Measurements from ENCODE around the gene C2CD3. TPM values are rescaled to one million over a fixed set of nuclear protein-coding genes. Genes with fewer than 3 reads are reported as not detected.
A peak's percentile ranks its signal among the peaks of the same experiment; 100 is the strongest.

The C2CD3 gene
- total RNA-seq, 1 donor from 2014 or later = 23.8 TPM

- H3K36me3 ChIP-seq = no peaks in the 10 kb centered on the region
- peaks cover 19% of the 10 kb centered on the region for H3K4me1 ChIP-seq
- H3K4me3 ChIP-seq = no peak overlapping the region
- H3K27ac ChIP-seq = peak overlapping the region; percentile 30
- H3K27me3 ChIP-seq = no peaks in the 10 kb centered on the region
- TF ChIP-seq POLR2AphosphoS5 (IDR thresholded peaks at IDR 0.05; ENCODE audit: insufficient read depth in 1 of 2, low read depth in 1 of 2) (no peak), CTCF (IDR thresholded peaks at IDR 0.05) (no peak), POLR2A (IDR thresholded peaks at IDR 0.05) (no peak)
- DNase-seq (ENCODE audit: extremely low spot score in 2 of 2) = no peak
- H3K9me3 ChIP-seq = no peaks in the 10 kb centered on the region
- intact Hi-C loops (cut with DNase I) = no loop called here
These were observed 31.5 kb downstream of the C2CD3 start for GRCh38 chr11:74139151-74139918.

DNA sequence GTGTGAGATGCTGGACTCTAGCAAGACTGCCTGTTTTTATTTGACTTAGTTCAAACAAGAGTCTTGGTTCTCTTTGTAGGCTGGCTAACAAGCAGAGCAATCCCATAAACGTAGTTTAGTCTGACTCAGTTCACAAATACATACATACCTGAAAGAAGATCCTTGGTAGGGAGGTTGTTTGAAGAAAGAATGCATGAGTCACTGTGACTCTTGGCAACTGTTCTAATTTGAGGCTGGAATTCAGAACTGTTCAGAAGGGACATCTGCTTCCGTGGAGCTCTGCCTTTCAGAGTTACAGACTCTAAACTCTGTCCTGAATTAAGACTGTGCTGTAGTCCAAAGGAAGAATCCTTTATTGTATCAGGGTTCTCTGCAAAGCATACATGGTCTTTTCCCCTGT lies 32.2 kb downstream of the C2CD3 start:
- peak overlapping the region; percentile 30 for H3K27ac ChIP-seq
- TF ChIP-seq CTCF (IDR thresholded peaks at IDR 0.05) (no peak), POLR2AphosphoS5 (IDR thresholded peaks at IDR 0.05; ENCODE audit: insufficient read depth in 1 of 2, low read depth in 1 of 2) (peak in 1 of 2 donors; percentile 86), POLR2A (IDR thresholded peaks at IDR 0.05) (no peak)
- H3K9me3 ChIP-seq = no peaks in the 10 kb centered on the region
- no peaks in the 10 kb centered on the region for H3K27me3 ChIP-seq
- no peaks in the 10 kb centered on the region for H3K36me3 ChIP-seq
- intact Hi-C loops (cut with DNase I) = no loop called here
- DNase-seq (ENCODE audit: extremely low spot score in 2 of 2) = no peak
- H3K4me1 ChIP-seq = peaks cover 19% of the 10 kb centered on the region
- no peak overlapping the region for H3K4me3 ChIP-seq

DNA sequence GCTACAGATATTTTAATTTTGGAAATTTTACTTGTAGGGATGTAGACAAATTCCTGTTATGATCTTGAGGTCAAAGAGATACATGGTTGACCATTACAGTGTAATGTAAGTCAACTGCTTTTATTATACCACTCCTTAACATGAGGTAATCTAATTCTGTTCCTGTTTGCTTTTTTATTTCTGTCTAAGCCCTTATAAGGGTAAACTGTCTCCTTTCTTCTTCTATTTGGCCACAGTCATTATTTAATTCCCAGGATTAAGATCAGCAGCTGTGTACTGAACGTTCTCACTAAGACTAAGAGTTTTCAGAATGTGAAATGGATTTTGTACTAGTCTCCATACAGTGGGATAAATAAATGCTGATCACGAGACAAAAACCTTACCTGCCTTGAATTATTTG lies 32.8 kb downstream of the C2CD3 start:
- no peak for DNase-seq (ENCODE audit: extremely low spot score in 2 of 2)
- TF ChIP-seq CTCF (IDR thresholded peaks at IDR 0.05) (no peak), POLR2AphosphoS5 (IDR thresholded peaks at IDR 0.05; ENCODE audit: insufficient read depth in 1 of 2, low read depth in 1 of 2) (no peak), POLR2A (IDR thresholded peaks at IDR 0.05) (no peak)
- Histone ChIP-seq H3K36me3 (peaks cover 0 to 1% of the 10 kb centered on the region in 2 donors), H3K27me3 (no peaks in the 10 kb centered on the region), H3K9me3 (no peaks in the 10 kb centered on the region), H3K27ac (peak overlapping the region; percentile 30), H3K4me1 (peaks cover 19% of the 10 kb centered on the region), H3K4me3 (no peak overlapping the region)
- intact Hi-C loops (cut with DNase I) = no loop called here

GRCh38 chr11:74135127-74135840 lies 35.5 kb downstream of the C2CD3 start:
- TF ChIP-seq CTCF (IDR thresholded peaks at IDR 0.05) (no peak), POLR2A (IDR thresholded peaks at IDR 0.05) (no peak), POLR2AphosphoS5 (IDR thresholded peaks at IDR 0.05; ENCODE audit: insufficient read depth in 1 of 2, low read depth in 1 of 2) (no peak)
- H3K36me3 ChIP-seq = peaks cover 0 to 9% of the 10 kb centered on the region in 2 donors

DNA sequence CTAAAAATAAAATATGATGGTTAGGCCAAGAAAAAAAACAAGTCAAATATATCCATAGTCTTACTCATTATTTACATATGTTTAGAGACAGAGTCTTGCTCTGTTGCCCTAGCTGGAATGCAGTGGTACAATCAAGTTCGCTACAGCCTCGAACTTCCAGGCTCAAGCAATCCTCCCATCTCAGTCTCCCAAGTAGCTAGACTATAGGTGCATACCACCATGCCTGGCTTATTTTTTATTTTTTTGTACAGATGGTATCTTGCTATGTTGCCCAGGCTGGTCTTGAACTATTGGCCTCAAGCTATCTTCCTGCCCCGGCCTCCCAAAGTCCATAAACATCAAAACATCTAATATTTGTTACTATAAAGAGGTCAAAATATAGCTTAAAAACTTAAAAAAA lies 36.1 kb downstream of the C2CD3 start:
- no peak for DNase-seq (ENCODE audit: extremely low spot score in 2 of 2)
- Histone ChIP-seq H3K27me3 (no peaks in the 10 kb centered on the region), H3K27ac (no peak overlapping the region), H3K9me3 (no peaks in the 10 kb centered on the region), H3K4me1 (peaks cover 8% of the 10 kb centered on the region), H3K36me3 (peaks cover 0 to 9% of the 10 kb centered on the region in 2 donors), H3K4me3 (no peak overlapping the region)
- TF ChIP-seq POLR2A (IDR thresholded peaks at IDR 0.05) (no peak), POLR2AphosphoS5 (IDR thresholded peaks at IDR 0.05; ENCODE audit: insufficient read depth in 1 of 2, low read depth in 1 of 2) (no peak), CTCF (IDR thresholded peaks at IDR 0.05) (no peak)
- intact Hi-C loops (cut with DNase I) = no loop called here

More at GRCh38 chr11:74135127-74135840, 35.5 kb downstream of the C2CD3 start:
- no peak for DNase-seq (ENCODE audit: extremely low spot score in 2 of 2)
- no peak overlapping the region for H3K27ac ChIP-seq
- intact Hi-C loops (cut with DNase I) = no loop called here
- no peaks in the 10 kb centered on the region for H3K27me3 ChIP-seq
- no peak overlapping the region for H3K4me3 ChIP-seq
- H3K9me3 ChIP-seq = no peaks in the 10 kb centered on the region
- H3K4me1 ChIP-seq = peaks cover 8% of the 10 kb centered on the region
